HG03575 (cell line): ENCODE measurements around the gene CCDC40.

Experiments
- ATAC-seq: cut with Tn5 transposase; IDR thresholded peaks from one replicate; pipeline ENCODE4 v1.9.1; 2021; ENCODE audit not compliant: unreplicated experiment, insufficient number of reproducible peaks, low FRiP score; ENCODE audit errors: extremely low read depth

Gene CCDC40

DNA sequence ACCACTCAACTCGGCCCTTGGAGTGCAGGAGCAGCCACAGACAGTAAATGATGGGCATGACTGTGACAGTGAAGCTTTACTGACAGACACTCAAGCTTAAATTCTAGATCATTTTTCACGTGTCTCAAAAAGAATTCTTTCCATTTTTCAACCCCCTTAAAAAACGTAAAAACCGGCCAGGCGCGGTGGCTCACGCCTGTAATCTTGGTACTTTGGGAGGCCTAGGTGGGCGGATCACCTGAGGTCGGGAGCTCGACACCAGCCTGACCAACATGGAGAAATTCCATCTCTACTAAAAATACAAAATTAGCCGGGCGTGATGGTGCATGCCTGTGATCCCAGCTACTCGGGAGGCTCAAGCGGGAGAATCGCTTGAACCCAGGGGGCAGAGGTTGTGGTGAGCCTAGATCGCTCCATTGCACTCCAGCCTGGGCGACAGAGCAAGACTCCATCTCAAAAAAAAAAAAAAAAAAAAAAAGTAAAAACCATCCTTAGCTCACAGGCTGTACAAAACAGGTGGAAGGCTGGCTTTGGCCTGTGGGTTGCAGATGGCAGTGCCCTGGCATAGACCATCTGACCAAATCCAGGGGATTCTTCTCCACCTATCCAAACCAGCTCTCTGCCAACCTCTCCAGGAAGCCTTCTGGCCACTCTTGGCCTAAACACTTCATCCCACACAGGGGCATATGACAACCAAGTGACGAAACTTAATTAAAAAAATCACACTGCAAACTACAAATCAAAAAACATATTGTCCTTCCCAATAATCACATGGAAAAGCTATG, 19.0 kb upstream of the CCDC40 start:
- no peak for ATAC-seq

GRCh38 chr17:80018917-80019651, 17.4 kb upstream of the CCDC40 start:
- ATAC-seq = no peak

GRCh38 chr17:80021600-80021999, 14.8 kb upstream of the CCDC40 start:
- ATAC-seq = no peak

DNA sequence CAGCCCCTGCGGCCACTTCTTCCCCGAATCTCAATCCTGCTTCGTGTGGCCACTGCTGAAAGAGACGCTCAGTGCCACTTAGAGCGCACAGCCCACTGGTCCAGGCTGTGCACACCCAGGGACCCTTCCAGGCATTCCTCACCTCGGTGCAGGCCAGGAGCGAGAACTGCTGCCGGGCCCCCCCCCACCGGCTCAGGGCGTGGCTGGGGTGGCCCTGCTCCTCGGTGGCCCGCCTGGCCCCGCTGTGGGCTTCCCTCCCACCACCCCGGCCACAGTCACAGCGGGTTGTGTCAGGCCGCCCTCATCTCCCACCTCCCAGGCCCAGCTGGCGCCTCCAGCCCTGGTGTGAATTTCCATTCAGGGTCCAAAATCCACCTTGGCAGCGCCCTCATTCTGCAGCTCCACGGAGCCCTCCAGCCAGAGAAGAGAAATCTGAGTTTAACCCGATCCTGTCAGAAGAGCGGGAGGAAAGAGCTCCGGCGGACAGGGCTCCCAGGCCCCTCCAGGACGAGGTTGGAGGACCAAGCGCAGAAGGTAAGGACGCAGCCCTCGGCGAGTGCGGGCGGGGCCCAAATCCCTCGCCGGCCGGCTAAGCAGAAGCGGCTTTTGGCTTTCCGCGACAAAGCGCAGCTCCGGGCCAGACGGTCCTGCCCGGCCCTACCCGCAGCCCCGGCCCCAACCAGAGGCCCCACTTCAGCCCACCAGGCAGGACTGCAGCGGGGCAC, 12.8 kb upstream of the CCDC40 start:
- no peak for ATAC-seq

DNA sequence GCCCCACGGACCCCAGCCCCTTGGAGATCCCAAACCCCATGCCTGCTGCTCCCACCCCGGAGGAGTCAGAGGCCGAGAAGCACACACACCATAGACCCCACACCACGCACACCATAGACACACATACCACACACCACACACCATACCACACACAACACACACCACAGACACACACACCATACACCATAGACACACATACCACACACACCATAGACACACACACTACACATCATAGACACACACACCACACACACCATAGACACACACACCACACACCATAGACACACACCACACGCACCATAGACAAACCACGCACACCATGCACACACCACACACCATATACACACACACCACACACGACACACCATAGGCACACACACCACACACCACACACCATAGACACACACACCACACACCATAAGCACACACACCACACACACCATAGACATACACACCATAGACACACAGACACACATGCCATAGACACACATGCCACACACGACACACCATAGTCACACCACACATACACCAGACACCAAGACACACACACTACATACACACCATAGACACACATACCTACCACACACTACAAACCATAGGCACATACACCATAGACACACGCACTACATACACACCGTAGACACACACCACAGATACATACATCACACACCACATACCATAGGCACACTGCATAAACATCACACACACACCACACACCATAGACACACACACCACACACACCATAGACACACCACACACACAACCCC, 12.1 kb upstream of the CCDC40 start:
- ATAC-seq = no peak

DNA sequence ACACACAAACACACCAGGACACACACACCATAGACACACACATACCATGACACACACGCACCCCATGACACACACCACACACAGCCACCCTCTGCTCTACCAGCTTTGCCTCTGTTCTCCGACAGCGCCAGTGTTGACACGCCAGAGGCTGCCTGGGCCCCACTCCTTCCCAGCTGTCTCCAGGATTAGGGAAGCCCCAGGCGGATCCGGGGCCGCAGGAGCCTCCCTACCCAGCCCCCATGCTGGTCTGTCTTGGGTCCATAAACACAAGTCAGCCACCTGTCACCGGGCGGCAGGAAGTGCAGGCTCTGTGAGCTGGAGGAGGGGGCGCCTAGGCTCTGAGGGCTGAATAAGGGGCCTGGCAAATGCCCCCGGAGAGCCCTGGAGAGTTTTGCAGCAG, 11.3 kb upstream of the CCDC40 start:
- no peak for ATAC-seq

DNA sequence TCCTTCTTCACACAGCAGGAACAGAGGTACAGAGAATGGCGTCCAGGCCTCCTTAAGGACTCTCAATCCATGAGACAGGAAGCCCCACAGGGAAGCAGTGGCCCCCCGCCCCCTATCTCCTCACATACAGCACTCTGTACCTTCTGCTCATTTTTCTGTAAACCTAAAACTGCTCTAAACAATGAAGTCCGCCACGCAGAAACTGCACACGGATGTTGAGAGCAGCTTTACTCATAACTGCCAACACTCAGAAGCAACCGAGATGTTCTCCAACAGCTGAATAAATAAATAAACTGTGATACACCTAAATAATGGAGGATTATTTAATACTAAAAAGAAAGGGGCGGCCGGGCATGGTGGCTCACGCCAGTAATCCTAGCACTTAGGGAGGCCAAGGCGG, 10.6 kb upstream of the CCDC40 start:
- ATAC-seq = no peak

GRCh38 chr17:80026359-80027042, 9.9 kb upstream of the CCDC40 start:
- no peak for ATAC-seq

GRCh38 chr17:80027043-80027435, 9.4 kb upstream of the CCDC40 start:
- ATAC-seq = no peak

- ATAC-seq = no peak
Observed at GRCh38 chr17:80028030-80028429, 8.4 kb upstream of the CCDC40 start.

GRCh38 chr17:80029258-80029974, 7.0 kb upstream of the CCDC40 start:
- no peak for ATAC-seq

DNA sequence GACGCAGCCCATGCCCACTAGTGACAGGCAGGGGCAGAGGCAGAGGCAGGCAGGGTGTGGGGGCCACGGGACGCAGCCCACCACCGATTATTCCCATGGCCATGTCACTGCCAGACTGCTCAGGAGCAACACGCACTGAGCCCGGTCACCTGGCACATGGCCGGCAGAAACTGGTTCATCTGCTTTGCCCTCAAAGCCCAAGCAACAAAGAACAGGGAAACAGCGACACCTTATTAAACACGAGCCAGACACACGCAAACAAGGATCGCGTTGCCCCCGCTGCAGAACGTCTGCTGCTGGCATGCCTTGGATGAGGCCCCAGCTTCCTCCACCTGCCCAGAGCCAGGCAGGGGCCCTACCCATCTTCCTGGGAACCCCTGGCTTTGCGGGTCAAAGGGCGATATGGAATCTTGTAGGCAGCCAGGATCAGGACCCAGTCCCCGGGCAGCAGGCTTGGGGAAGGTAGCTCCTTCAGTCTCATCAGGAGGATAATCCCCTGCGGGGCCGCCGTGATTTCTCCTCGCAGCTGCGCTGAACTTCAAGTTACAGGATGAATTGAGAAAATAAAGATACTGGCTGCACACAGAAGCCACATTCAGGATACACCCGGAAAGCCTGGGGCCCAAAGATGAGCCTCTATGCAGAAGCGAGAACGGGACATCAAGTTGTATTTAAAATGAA, 5.6 kb upstream of the CCDC40 start:
- no peak for ATAC-seq

DNA sequence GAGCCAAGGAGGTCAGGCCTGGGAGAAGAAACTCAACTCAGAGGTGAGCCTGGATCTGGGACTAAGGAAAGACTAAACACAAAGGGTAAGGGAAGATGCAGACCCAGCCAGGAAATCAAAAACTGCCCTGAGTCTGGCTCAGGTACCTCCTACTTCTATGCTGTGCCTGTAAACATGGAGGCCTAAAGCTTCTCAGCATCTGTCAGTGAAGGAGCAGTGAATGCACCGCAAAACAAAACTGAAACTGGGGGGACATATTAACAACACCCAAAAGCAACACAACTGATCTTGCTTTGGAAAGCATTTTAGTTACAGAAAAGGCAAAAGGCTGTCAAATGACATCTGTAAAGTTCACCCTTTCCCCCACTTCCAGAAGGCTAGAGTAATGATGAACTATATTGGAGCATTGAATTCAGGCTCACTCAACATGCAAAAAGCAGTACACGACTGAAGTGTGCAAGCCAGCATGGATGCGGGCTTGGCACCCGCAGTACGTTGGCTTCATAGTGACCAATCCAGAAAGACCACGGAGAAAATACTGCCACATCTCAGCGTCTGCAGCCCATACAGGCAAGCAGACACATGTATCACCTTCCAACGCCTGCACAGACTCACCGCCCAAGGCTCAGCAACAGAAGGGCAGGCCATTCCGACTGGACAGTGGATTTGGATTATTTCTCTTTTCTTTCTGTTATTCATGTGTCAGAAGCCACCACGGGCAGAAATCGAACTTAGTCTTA, 4.6 kb upstream of the CCDC40 start:
- no peak for ATAC-seq

DNA sequence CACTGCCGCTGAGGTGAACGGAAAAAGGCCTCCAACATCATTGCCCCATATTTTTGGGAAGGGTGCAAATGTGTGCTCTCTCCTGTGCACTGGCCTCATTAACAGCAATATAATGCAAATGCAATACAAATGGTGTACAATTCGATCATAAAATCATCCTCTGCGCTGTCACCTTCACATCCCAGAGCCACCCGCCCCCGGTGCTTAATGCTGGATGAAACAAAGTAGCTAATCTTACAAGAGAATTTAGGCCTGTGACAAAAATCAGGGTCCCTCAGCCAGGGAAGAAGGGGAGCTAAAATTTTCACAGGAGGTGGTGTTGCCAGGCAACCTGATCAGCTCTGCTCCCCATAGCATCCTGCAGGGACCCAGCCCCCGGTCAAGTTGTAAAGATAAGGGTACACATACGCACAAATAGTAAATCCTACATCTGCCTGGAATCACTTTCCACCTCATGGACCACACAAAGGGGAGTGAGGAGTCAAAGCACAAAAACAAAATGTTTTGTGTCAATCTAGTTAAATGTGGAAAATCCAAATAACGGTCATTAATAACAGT, 3.7 kb upstream of the CCDC40 start:
- no peak for ATAC-seq

- ATAC-seq = no peak
Observed at GRCh38 chr17:80033840-80034239, 2.6 kb upstream of the CCDC40 start.

DNA sequence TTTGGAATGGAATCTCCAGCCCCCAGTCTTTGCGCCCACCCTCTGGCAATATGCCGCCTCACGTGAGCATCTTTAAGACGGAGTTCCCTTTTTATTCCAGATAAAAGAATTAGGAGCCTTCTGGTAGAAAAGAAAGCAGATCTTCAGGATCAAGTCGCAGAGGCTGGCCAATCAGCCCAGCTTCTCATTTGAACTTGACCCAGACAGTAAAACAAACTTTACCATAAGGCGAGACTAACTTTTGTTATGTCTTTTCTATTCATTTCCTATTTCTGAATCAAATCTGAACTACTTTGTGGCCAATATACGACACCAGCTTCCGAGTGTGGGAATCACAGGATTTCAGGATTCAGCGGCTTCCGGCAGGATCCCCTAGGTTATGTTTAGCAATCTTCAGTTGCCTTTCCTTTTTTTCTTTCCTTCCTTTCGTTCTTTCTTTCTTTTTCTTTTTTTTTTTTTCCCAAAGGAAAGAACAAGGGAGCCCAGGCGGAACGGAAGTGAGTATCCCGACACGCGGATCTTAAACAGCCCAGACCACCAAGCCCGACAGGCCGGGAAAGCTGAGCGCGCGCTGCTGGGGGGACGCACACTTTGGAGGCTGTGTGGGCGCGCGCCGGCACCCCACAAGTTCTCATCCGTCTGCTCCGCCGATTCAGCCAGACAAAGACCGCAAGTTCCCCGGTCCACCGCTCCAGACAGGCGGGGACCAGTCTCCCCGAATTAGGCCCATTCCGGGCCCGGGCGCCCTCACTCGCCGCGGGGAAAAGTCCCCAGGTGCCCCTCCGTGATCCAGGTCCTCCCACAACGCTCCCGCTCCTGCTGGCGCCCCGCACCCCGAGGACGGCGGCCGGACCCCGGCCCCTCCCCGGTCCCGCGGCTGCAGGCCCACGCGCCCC, 1.4 kb upstream of the CCDC40 start:
- no peak for ATAC-seq
